Effector CD8-positive, alpha-beta T cell (primary cell): Measurements from ENCODE around the gene ATIC.
"Not testable (repeated sequence)": the region's sequence is repeated elsewhere in the genome, so short reads cannot be mapped to it uniquely, and the experiment has no call there.

ENCODE experiments used
- DNase-seq: peaks from one replicate; lab custom pipeline; 2025; lab: John Stamatoyannopoulos, UW

ATIC gene

GRCh38 chr2:215315301-215315700, 3.4 kb downstream of the ATIC start:
- no peak for DNase-seq

- DNase-seq = no peak
Measured at GRCh38 chr2:215316336-215316735, 4.5 kb downstream of the ATIC start.

GRCh38 chr2:215319500-215319899, 7.6 kb downstream of the ATIC start:
- no peak for DNase-seq

GRCh38 chr2:215320102-215320501, 8.2 kb downstream of the ATIC start:
- DNase-seq = no peak

GRCh38 chr2:215320679-215321078, 8.8 kb downstream of the ATIC start:
- DNase-seq = no peak

GRCh38 chr2:215324811-215325210, 13.0 kb downstream of the ATIC start:
- DNase-seq = no peak

GRCh38 chr2:215328066-215328465, 16.2 kb downstream of the ATIC start:
- DNase-seq = no peak

- DNase-seq = no peak
Measured at GRCh38 chr2:215332872-215333595, 21.2 kb downstream of the ATIC start.

GRCh38 chr2:215338883-215339679, 27.2 kb downstream of the ATIC start:
- DNase-seq = no peak

- no peak for DNase-seq
Measured at GRCh38 chr2:215347878-215348277, 36.0 kb downstream of the ATIC start.

- DNase-seq = no peak
Measured at GRCh38 chr2:215352602-215353001, 40.7 kb downstream of the ATIC start.

GRCh38 chr2:215354771-215355695, 43.2 kb downstream of the ATIC start:
- no peak for DNase-seq

GRCh38 chr2:215355801-215356200, 43.9 kb downstream of the ATIC start:
- no peak for DNase-seq

- DNase-seq = no peak
Measured at GRCh38 chr2:215356334-215356947, 44.6 kb downstream of the ATIC start.

- no peak for DNase-seq
Measured at GRCh38 chr2:215356948-215357461, 45.1 kb downstream of the ATIC start.

GRCh38 chr2:215357660-215358059, 45.8 kb downstream of the ATIC start:
- no peak for DNase-seq

- DNase-seq = no peak
Measured at GRCh38 chr2:215358312-215358845, 46.5 kb downstream of the ATIC start.

- DNase-seq = no peak
Measured at GRCh38 chr2:215358891-215359575, 47.2 kb downstream of the ATIC start.

- no peak for DNase-seq
Measured at GRCh38 chr2:215359576-215359922, 47.7 kb downstream of the ATIC start.

- DNase-seq = not testable (repeated sequence)
Measured at GRCh38 chr2:215360059-215360458, 48.2 kb downstream of the ATIC start.

GRCh38 chr2:215360596-215360995, 48.7 kb downstream of the ATIC start:
- no peak for DNase-seq
